GM04504 (cell line): Measurements from ENCODE around the gene KRTAP5-8.
A peak's percentile ranks its signal among the peaks of the same experiment; 100 is the strongest.
"Not testable (repeated sequence)": the region's sequence is repeated elsewhere in the genome, so short reads cannot be mapped to it uniquely, and the experiment has no call there.

Source experiments
- DNase-seq: peaks from one replicate; pipeline ENCODE4 v3.0.0-alpha.2; 2012; ENCODE audit warnings: low read depth

Gene KRTAP5-8

DNA sequence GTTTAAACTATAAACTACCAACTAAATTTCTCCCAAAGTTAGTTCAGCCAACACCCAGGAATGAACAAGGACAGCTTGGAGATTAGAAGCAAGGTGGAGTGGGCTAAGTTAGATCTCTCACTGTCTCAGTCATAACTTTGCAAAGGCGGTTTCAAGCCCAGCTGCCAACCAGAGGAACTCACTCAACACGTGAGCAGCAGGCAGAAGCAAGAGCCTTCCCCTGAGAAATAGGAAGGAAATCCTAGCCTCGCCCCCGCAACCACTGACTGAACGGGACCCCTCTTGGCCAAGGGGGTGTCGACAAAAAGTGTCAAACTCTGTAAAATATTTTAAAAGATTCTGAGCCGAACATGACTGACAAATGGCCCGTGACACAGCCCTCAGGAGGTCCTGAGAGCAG lies 6.0 kb downstream of the KRTAP5-8 start:
- no peak for DNase-seq

DNA sequence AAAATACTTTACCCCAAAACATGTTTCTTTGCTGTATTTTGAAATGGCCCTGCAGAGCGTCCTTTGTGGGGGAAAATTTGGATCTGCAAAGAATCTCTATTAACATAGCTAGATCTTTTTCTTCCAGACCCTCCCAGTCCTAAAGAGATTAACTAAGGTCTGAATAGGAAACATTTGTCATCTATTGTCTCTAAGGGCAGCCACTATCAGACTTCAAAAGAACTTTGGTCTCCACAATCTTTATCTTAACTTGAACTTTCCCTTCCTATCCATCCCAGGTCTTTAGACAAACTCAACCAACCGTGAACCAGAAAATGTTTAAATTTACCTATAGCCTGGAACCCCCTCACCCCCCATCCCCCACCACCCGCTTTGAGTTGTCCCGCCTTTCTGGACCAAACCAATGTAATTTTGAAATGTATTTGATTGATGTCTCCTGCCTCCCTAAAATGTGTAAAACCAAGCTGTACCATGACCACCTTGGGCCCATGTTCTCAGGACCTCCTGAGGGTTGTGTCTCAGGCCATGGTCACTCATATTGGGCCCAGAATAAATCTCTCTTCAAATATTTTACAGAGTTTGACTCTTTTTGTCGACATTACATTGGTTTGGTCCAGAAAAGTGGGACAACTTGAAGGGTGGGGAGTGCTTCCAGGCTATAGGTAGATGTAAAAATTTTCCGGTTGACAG lies 6.8 kb downstream of the KRTAP5-8 start:
- no peak for DNase-seq

DNA sequence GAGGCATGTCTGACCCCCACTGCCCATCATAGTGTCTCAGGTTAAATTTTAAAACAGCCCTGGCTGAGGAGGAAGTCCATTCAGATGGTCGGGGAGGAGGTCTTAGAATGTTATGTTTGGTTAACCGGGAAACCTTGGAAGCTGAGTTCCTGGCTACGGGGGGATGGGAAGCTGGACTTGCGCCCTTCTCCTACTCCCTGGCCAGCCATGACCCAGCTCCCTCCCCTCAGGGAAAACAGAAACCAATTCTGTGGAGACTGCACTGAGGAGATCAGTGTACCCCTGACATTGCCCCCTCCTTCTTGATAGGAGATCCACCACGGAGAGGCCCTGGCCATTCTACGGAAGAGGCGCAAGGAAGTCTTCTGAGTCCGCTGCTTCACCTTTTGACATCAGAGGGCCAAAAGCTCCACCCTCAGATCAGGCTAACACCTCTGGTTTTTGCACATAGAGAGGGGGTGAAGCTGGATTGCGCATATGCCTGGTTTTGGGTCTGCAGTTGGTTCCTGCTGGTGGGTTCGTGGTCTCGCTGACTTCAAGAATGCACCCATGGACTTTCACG lies 7.7 kb downstream of the KRTAP5-8 start:
- DNase-seq = no peak

DNA sequence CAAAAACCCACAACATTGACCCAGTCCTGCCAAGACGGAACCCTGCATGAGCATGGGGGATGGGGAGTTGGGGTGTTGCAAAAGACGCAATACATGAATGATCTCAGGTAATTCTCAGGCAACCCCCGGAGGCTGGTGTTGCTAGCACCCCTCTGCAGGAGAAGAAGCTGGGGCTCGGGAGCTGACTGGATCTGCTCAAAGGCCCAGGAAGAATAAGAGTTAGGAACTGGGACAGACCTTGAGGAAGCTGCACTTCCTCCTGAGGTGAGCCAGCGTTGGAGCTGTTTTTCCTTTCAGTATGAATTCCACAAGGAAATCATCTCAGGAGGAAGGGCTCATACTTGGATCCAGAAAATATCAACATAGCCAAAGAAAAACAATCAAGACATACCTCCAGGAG lies 10.3 kb downstream of the KRTAP5-8 start, which contains the start of gene KRTAP5-9:
Gene KRTAP5-9, plus strand, starts transcription at position 301 of the 400 bp plus-strand sequence. CDS start 238 bp downstream, outside the sequence.
- no peak for DNase-seq

- no peak for DNase-seq
Measured at GRCh38 chr11:71548716-71549151, 10.9 kb downstream of the KRTAP5-8 start.

- DNase-seq = no peak
Measured at GRCh38 chr11:71551711-71552110, 13.9 kb downstream of the KRTAP5-8 start.

DNA sequence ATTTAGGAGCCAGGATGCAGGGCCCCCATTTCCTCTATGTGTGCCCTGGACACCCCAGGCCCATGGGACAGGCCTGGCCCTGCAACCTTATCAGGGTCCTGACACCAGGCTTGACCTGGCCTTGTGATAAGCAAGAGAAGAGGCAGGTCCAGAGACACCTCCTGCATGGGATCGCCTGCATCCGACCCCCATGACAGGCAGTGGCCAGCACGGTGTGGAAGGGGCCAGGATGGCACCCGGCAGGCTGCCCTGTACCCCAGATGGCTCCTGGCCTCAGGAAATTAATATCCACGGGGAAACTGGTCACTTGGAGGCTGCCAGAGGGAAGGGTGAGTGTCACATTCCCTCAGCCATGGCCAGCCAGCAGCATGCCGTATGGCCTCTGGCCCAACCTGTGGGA lies 17.2 kb downstream of the KRTAP5-8 start:
- DNase-seq = no peak

DNA sequence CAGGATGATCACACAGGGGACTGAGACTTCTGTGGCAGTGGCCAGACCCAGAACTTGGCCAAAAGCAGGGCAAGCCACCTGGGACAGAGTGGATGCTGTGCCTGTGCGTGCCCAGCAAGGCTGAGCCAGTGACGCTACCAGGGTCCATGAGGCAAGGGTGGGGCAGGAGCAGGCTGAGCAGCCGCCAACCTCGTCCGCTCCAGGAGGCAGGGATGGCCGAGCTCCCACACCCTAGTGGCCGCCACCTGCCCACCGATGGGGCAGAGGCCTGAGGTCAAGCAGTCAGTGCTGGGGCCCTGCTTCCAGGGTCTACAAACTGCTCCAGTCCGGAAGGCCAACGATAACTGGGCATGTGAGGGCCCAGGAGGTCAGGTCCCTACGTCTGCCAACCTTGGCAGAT lies 17.7 kb downstream of the KRTAP5-8 start:
- no peak for DNase-seq

DNA sequence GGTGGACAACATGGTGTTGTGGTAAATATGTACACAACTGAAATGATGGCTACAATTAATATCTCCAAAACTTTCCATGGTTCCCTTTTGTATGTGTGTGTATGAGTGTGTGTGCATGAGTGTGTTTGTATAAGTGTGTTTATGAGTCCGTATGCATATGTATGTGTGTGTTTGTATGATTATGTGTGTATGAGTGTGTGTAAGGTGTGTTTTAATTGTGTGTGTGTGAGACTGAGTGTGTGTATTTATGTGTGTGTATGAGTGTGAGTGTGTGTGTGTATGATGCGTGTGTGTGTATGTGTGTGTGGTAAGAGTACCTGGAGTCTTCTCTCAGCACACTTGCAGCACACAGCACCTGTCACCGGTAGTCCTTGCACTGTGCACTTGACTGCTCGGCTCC lies 18.2 kb downstream of the KRTAP5-8 start:
- no peak for DNase-seq

- DNase-seq = no peak
Measured at GRCh38 chr11:71557257-71557656, 19.4 kb downstream of the KRTAP5-8 start.

DNA sequence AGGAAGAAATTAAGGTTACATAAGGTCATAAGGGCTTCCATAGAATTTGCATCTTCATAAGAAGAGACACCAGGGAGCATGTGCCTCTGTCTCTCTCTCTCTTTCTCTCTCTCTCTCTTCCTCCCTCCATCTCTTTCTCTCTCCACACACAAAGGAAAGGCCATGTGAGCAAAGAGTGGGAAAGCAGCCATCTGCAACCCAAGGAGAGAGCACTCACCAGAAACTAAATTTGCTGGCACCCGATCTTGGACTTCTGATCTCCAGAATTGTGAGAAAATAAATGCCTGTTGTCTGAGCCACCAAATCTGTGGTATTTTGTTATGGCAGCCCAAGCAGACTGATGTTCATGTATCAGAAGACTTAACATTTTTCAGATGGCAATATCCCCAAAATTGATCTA lies 21.2 kb downstream of the KRTAP5-8 start:
- no peak for DNase-seq

DNA sequence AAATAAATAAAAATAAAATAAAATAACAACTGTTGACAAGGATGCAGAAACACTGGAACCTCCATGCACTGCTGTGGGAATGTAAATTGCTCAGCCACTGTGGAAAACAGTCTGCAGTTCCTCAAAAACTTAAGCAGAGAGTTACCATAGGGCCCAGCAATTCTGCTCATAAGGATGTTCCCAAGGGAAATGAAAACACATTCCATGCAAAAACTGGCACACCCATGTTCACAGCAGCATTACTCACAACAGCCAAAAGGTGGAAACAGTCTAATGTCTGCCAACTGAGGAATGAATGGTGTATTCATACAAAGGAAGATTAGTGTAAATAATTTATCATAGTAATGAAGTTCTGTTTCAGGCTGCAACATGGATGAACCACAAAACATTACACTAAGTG lies 24.3 kb downstream of the KRTAP5-8 start:
- DNase-seq = no peak

- peak; percentile 24 for DNase-seq
Measured at GRCh38 chr11:71563406-71563805, 25.6 kb downstream of the KRTAP5-8 start.

- DNase-seq = no peak
Measured at GRCh38 chr11:71564430-71564829, 26.6 kb downstream of the KRTAP5-8 start.

DNA sequence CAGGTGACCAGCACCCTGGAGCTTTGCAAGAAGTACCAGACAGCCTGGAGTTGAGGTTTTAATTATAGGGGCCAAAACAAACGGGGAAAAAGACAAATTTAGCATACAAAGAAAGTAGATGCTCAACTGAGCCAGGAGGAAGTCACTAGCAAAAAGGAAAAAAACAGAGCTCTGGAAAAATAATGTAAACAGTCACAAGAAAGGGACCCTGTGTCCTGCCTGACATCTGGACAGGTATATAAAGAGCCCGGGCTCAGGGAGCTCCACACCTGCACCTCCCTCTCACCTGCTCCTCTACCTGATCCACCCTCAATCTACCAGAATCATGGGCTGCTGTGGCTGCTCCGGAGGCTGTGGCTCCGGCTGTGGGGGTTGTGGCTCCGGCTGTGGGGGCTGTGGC lies 27.4 kb downstream of the KRTAP5-8 start, which contains the start of gene KRTAP5-10:
Gene KRTAP5-10, plus strand, starts transcription at position 301 of the 400 bp plus-strand sequence. Its CDS starts 25 bp downstream, at position 326.
- DNase-seq = no peak

GRCh38 chr11:71566081-71566620 lies 28.3 kb downstream of the KRTAP5-8 start:
- no peak for DNase-seq

- DNase-seq = not testable (repeated sequence)
Measured at GRCh38 chr11:71566626-71567599, 29.1 kb downstream of the KRTAP5-8 start.

DNA sequence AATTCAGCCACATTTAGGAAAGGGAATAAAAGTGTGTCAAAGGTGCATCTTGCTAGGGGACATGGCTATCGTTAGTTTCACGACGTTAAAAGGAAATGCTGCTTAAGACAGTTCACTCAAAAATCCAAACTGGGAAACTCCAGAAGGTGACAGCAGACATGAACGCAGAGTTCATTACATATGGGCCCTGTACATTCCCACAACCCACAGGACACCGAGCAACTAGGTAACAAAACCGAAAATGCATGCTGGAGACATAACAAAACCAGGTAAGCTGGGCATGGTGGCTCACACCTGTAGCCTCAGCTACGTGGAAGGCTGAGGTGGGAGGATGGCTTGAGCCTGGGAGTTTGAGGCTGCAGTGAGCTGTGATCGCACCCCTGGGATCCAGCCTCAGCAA lies 29.8 kb downstream of the KRTAP5-8 start:
- DNase-seq = not testable (repeated sequence)

DNA sequence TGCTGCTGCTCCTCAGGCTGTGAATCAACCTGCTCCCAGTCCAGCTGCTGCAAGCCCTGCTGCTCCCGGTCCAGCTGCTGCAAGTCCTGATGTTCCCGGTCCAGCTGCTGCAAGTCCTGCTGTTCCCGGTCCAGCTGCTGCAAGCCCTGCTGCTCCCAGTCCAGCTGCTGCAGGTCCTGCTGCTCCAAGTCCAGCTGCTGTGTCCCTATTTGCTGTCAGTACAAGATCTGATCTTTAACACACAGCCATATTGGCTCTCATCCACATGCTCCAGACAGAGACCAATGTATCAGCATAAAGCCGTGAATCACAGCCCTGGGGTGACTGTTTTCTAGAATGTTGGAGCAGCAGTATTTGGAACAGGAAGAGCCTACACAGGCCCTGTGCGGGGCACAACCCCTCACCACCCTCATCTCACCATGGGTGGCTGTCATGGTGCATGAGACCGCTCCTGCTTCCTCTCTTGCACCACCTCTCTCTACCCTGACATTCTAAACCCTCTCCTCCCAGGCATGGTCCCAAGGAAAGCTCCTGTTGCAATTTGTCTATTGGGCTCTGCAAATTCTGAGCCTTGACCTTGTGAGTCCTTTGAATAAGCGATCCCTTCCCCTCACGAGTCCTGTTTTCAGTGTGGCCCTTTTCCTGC lies 31.0 kb downstream of the KRTAP5-8 start:
- DNase-seq = no peak

GRCh38 chr11:71571101-71571850 lies 33.5 kb downstream of the KRTAP5-8 start:
- DNase-seq = not testable (repeated sequence)

DNA sequence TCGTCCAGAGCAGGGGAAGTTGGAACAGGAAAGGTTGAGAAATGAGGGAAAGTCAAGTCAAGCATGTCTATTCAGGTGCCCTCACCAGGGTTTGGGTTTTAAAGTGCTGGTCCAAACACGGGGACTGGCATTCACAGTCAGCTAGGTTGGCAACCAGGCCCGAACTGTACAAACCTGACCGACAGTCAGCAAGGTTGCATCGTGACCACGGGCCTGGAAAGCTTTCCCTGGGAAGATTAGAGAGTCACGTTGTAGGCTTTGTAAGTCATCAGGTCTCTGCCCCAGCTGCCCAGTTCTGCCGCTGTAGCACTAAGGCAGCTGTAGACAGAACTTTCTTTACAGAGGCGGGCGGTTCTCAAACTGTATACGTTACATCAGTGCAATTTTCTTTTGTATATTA lies 35.0 kb downstream of the KRTAP5-8 start:
- DNase-seq = no peak
